GM18873 (cell line): ENCODE results near the gene FSCN2.
A peak's percentile ranks its signal among the peaks of the same experiment; 100 is the strongest.

Experiments used
- ATAC-seq: cut with Tn5 transposase; IDR thresholded peaks from one replicate; pipeline ENCODE4 v1.9.1; 2021; ENCODE audit warnings: mild to moderate bottlenecking, moderate library complexity, moderate number of reproducible peaks; ENCODE audit not compliant: unreplicated experiment, low FRiP score

Gene FSCN2

GRCh38 chr17:81527591-81528383 is at the start of gene FSCN2:
Gene FSCN2 (plus strand): TSS chr17:81528377. CDS start chr17:81528532, 155 bp downstream.
- ATAC-seq: no peak

DNA sequence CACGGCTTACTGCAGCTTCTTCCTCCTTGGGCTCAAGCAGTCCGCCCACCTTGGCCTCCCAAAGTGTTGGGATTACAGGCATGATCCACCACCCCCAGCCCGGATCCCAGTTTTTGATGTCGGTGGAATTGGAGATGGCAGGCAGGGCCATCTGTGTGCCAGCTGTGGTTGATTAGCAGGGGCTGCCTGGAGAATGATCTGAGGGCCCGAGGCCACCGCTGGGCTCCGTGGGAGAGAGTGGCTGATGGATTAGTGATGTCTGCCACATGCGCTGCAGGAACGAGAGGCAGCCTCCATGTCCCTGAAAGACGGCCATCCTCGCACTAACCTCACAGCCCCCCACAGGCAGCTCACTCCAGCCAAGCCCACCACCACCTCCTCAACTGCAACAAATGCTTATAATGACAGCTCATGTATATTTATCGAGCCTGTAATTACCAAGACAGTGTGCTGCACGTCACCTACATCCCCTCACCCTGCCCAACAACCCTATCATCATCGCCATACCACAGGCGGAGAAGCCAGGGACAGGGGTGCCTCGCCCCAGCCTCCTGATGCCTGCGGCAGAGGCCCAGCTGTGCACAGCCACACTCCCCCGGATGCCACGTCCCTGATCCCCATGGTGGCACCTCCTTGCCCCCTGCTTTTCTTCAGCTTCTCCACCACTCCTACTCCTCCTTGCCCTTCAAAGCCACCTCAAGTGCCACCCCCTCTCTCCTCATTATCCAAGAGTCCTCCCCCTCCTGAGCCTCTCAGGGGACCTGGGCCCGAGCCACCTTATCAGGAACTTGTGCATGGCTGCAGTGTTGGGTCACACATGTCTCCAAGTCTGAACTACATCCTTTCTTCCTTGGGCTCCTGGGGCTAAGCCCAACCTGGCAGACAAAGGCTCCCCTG is 48.8 kb upstream of the FSCN2 start:
- no peak for ATAC-seq

- ATAC-seq: no peak
Observed at GRCh38 chr17:81480140-81481072, 47.8 kb upstream of the FSCN2 start.

- ATAC-seq: no peak
Observed at GRCh38 chr17:81481073-81481799, 46.9 kb upstream of the FSCN2 start.

GRCh38 chr17:81481815-81482505 is 46.2 kb upstream of the FSCN2 start:
- ATAC-seq: no peak

- ATAC-seq: no peak
Observed at GRCh38 chr17:81482673-81483072, 45.5 kb upstream of the FSCN2 start.

- no peak for ATAC-seq
Observed at GRCh38 chr17:81483085-81483861, 44.9 kb upstream of the FSCN2 start.

DNA sequence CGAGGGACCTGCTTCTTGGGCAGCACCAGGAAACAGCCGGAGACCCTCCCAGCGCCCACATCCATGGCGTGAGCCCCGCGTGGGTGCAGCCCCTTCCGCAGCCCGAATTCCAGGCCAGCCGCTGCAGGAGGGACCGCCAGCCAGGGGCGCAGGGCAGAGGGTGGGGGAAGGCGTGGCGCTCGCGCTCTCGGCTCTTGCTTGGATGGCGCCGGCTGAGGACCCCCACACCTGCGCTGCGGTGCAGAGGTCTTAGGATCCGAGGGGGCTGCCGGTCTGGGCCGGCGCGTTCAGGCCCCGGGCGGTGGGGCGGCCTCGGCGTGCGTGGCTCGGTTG is 44.3 kb upstream of the FSCN2 start:
- no peak for ATAC-seq

GRCh38 chr17:81484195-81484979 is 43.8 kb upstream of the FSCN2 start:
- ATAC-seq: peak; percentile 53

DNA sequence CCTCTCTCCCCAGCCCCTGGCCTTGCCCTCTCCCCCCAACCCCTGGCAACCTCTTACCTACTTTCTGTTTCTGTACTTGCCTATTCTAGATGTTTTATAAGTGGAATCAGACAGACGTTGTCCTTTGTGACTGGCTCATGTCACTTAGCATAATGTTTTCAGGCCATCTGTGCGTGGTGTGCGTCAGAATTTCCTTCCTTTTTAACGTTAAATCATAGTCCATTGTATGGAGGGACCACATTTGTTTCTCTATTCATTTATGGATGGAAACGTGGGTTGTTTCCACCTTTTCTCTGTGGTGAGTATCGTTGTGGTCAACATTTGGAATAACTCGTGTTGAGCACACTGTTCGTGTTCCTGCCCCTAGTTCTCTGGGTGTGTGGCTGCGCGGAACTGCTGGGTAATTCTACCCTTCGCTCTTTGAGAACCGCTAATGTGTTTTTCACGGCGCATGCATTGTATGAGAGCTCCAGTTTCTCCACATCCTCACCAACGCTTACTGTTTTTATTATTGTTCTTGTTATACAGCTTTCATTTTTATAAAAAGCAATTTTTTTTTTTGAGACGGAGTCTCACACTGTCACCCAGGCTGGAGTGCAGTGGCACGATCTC is 41.9 kb upstream of the FSCN2 start:
- ATAC-seq: no peak

GRCh38 chr17:81487089-81487486 is 41.1 kb upstream of the FSCN2 start:
- no peak for ATAC-seq

DNA sequence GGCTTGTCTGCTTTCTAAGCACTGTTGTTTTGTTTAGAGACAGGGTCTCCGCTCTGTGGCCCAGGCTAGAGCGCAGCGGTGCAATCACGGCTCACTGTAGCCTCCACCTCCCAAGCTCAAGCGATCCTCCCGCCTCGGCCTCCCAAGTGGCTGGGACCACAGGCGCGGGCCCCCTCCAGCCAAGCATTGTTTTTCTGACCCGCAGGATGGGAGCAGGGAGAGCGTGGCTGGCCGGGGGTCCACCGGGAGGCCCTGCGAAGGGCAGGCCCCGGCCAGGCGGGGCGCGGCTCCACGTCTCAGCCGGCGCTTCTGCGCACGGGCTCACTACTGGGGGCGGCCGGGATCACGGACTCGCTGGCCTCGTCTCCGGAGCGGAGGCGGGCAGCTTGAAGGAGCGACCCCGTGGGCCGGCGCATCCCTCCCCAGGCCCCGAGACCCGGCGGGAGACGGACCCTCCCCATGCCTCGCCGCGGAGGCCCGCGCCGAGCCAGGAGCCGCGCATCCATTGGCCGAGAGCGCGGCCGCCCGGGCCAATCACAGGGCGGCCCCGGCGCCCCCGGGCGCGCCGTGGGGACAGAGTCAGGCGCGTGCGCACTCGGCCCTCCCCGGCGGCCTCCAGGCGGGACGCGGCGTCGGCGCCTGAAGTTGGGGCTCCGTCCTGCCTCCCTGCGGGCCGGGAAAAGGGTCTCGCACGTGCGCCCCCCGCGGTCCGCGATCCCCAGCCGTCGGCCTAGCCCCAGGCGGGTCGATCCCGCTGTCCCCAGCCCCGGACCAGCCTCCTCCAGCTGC is 40.5 kb upstream of the FSCN2 start:
- no peak for ATAC-seq

DNA sequence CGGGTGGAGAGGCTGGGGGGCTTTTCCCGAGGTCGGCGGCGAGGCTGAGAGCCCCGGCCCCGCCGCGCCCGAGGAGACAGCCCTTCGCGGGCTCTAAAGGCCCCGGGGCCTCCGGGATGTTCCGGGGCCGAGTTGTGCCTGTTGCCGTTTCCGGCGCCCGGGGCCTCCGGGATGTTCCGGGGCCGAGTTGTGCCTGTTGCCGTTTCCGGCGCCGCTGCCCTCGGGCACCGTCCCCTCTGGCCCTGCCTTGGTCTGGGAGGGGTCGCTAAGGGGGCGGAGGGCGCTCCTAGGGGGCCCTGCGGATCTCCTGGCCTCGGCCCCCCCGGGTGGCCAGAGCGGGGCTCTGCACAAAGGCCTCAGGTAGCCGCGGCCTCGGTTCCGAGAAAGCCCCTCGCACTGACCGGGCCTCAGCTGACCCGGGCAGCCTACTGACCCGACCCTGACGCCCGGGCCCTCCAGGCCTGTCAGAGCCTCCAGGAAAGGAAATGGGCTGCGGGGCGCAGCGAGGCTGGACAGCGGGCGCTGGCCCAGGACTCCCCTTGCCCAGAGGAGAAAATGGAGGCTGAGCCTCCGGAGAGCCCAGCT is 39.8 kb upstream of the FSCN2 start:
- ATAC-seq: no peak

DNA sequence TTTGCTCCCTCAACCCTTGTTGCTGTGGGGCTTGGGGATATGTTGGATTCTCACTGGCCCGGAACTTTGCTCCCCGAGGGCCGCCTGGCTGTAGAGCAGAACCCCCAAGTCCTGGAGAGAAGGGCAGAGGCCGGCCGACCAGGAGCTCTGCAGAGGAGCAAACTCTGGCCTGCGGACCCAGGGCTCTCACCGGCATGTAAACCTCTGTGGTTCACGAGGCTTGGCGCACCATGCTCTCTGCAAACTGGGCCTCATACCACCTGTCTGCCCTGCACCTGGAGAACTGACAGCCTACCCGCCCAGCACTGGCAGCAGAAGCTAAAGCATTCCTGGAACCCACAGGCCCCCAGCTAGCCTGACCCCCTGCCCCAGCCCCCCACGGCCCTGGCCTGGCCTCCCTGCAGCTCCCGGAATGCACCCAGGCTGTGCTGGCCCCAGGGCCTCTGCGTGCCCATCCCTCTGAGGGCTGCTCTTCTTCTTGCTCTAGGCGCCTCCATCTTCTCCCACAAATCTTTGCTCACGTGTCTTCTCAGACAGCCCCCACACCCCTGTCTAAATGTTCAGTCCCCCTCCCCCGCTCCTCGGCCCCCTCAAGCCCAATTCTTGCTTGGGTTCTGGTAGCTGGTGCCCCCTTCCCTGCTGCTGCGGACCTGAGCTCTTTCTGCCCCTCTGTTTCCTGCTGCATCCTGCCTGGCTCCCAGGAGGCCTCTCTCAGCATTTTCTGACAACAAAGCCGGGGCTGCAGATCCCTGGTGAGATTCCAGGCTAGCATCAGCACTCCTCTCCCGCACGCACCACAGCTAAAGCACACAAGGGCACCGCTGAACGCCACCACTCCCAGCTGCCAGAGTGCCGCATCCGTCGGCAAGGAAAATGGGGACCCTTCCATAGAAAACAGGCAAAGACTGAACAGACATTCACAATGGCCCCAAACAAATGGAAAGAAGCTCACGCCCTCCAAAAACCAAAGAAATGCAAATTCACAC is 38.9 kb upstream of the FSCN2 start:
- no peak for ATAC-seq
